Measurements from ENCODE around the gene GAL3ST1. TPM values are rescaled to one million over a fixed set of nuclear protein-coding genes. Genes with fewer than 3 reads are reported as not detected.

The GAL3ST1 gene
- total RNA-seq, 3 donors from 2014 or later = 7.9 to 15.9 (median 10.1) TPM

DNA sequence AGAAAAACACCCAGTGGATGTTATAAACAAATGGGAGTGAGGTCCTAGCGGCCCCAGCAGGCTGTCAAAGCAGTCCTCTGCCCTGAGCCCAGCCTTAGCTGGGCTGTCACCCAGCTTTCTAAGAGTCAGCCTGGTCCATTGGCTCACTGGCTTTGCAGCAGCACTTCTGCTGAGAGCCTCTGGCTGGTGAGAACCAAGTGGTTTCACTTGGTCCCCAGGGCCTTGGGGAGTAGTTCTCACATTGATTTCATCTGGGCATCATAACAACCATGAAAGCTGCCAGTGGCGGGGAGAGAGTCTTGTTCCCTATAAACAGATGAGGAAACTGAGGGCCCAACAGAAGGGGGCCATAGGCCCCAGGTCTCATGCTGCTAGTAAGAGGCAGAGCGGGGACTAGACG is 39.3 kb downstream of the GAL3ST1 start:
- DNase-seq = peak in 1 of 3 donors; percentile 4
- no peak for ATAC-seq
- H3K4me1 ChIP-seq (ENCODE audit: low read depth) = no peaks in the 10 kb centered on the region
- TF ChIP-seq, protein P1, sequence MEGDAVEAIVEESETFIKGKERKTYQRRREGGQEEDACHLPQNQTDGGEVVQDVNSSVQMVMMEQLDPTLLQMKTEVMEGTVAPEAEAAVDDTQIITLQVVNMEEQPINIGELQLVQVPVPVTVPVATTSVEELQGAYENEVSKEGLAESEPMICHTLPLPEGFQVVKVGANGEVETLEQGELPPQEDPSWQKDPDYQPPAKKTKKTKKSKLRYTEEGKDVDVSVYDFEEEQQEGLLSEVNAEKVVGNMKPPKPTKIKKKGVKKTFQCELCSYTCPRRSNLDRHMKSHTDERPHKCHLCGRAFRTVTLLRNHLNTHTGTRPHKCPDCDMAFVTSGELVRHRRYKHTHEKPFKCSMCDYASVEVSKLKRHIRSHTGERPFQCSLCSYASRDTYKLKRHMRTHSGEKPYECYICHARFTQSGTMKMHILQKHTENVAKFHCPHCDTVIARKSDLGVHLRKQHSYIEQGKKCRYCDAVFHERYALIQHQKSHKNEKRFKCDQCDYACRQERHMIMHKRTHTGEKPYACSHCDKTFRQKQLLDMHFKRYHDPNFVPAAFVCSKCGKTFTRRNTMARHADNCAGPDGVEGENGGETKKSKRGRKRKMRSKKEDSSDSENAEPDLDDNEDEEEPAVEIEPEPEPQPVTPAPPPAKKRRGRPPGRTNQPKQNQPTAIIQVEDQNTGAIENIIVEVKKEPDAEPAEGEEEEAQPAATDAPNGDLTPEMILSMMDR (IDR thresholded peaks at IDR 0.05) = no peak
- no peaks in the 10 kb centered on the region for H3K9me3 ChIP-seq
- intact Hi-C loops (cut with DNase I, micrococcal nuclease) = no loop called here
- H3K36me3 ChIP-seq (ENCODE audit: low read depth) = no peaks in the 10 kb centered on the region
- no peak overlapping the region for H3K4me3 ChIP-seq

DNA sequence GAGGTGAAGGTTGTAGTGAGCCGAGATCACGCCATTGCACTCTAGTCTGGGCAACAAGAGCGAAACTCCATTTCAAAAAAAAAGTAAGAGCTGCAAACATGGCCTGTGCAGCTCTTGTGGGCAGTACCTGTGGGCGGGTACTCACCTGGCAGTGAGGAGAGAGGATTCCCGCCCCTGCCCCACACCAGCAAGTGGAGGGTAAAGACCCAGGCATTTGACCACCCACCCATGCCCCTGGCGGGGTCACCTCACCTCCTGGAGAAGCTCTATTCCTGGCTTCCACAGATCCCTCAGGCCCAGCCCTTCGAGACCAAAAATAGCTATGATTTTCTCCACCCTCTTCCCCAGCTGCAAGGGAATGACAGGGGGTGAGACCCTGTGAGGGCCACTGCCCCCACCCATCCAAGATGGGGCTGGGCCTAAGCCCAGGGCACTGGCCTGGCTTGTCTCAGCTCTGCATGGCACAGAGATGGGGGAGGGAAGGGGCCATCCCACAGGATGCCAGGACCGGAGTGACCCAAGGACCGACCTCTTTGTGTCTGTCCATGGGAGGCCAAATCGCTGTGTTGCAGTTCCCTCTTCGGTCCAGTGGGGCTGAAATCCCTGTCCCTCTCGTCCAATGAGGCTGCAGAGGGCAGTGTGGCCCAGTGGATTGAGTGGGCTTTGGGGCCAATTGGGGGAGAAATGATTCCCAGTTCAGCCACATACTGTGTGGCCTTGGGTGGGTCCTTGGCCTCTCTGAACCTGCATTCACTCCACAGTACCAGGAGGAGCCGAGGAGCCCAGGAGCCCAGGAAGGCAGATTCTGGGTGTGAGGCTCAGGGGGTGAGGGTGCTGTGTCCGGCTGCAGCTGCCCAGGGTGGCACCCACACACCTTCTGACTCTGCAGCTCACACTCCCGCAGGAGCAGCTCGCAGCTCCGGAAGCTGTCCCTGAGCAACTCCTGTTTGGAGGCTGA is 42.5 kb downstream of the GAL3ST1 start:
- DNase-seq = peak in 1 of 3 donors; percentile 19

DNA sequence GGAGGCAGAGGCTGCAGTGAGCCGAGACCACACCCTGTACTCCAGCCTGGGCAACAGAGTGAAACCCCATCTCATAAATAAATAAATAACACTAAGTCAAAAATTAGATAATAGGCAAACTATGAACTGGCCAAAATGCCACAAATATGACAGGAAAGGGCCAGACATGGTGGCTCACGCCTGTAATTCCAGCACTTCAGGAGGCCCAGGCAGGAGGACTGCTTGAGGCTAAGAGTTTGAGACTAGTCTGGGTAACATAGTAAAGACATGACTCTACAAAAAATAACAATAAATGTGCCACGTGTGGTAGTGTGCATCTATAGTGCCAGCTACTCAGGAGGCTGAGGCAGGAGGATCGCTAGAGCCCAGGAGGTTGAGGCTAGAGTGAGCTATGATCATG is 47.8 kb downstream of the GAL3ST1 start:
- DNase-seq (no peak), ATAC-seq (no peak)
- Histone ChIP-seq H3K9me3 (no peaks in the 10 kb centered on the region), H3K4me3 (no peak overlapping the region), H3K4me1 (ENCODE audit: low read depth) (no peaks in the 10 kb centered on the region), H3K36me3 (ENCODE audit: low read depth) (no peaks in the 10 kb centered on the region)
- intact Hi-C loops (cut with DNase I, micrococcal nuclease) = no loop called here
- TF ChIP-seq, protein P1 (IDR thresholded peaks at IDR 0.05) = no peak

More for the DNA sequence above, 42.5 kb downstream of the GAL3ST1 start:
- Histone ChIP-seq H3K4me3 (no peak overlapping the region), H3K36me3 (ENCODE audit: low read depth) (no peaks in the 10 kb centered on the region), H3K4me1 (ENCODE audit: low read depth) (no peaks in the 10 kb centered on the region), H3K9me3 (no peaks in the 10 kb centered on the region)
- TF ChIP-seq, protein P1 (IDR thresholded peaks at IDR 0.05) = no peak
- no peak for ATAC-seq
- intact Hi-C loops (cut with DNase I, micrococcal nuclease) = no loop called here

DNA sequence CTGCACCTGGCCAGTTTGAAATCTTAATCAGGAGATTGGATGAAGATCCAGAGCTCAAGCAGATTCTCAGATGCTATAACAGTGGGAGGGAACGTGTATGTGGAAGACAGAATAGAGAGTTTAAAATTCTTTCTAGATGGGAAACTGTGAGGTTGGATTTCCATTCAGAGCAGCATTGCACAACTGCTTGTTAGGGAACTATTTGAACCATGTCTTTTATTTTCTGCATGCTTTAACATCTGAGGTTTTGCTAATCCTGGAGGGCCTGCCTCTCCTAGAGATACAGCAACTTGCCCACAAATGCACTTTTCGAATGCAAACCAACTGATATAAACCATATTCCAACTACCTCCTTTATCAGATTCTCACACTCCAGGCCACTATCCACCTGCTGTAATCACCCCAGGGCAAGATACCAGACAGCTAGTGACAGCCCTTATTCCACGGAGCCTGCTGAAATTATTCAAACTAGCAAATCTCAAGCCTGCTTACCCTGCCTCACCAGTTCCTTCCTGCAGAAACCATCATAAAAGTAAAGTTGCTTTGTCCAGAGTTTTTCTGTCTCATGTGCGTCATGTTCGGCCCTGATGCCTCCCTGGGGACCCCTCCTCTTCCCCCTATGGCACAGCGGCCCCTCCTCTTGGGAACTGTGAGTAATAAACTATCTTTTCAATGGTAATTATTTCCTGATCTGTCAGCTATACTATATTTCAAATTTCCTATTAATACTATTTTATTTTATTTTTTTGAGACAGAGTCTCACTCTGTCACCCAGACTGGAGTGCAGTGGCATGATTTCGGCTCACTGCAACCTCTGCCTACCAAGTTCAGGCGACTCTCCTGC is 50.6 kb downstream of the GAL3ST1 start:
- no peaks in the 10 kb centered on the region for H3K4me1 ChIP-seq (ENCODE audit: low read depth)
- H3K9me3 ChIP-seq = no peaks in the 10 kb centered on the region
- TF ChIP-seq, protein P1 (IDR thresholded peaks at IDR 0.05) = no peak
- no peak for DNase-seq
- ATAC-seq = no peak
- H3K4me3 ChIP-seq = no peak overlapping the region
- intact Hi-C loops (cut with DNase I, micrococcal nuclease) = no loop called here
- H3K36me3 ChIP-seq (ENCODE audit: low read depth) = no peaks in the 10 kb centered on the region

DNA sequence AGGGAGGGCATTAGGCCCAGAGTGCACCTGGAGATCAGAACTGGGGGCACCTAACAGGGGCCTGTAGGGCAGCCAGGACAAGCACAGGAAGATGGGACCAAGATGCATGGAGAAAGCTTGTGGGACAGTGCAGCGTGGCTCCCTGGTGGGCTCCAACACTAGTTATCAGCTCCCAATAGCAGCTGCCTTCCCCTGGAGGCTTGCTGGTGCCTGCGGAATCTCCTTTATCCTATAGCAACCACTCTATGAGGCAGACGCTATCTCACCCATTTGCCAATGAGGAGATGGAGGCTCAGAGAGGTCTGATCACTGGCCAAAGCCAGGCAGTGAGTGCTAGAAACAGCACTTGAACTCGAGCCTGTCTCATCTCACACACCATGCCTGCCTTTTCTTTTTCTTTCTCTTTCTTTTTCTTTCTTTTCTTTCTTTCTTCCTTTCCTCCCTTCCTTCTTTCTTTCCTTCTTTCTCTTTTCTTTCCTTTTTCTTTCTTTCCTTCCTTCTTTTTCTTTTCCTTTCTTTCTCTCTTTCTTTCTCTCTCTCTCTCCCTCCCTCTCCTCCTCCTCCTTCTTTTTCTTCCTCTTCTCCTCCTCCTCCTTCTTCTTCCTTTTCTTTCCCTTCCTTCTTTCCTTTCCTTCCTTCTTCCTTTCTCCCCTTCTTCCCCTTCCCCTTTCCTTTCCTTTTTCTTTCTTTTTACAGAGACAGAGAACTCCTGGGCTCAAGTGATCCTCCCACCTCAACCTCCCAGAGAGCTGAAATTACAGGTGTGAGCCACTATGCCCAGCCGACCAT is 52.9 kb downstream of the GAL3ST1 start:
- ATAC-seq = no peak
- no peak for DNase-seq
- TF ChIP-seq, protein P1 (IDR thresholded peaks at IDR 0.05) = no peak
- Histone ChIP-seq H3K9me3 (no peaks in the 10 kb centered on the region), H3K4me1 (ENCODE audit: low read depth) (no peaks in the 10 kb centered on the region), H3K36me3 (ENCODE audit: low read depth) (no peaks in the 10 kb centered on the region), H3K4me3 (no peak overlapping the region)
- intact Hi-C loops (cut with DNase I, micrococcal nuclease) = no loop called here

Measured in mucosa of descending colon (tissue), 3 donors.